HCT116 (cell line): ENCODE data around the gene C5orf58. TPM values are rescaled to one million over a fixed set of nuclear protein-coding genes. Genes with fewer than 3 reads are reported as not detected.

Experiments
- ATAC-seq: fragments of 200-7000 bp; cut with Tn5 transposase; 2 replicates; pipeline ENCODE4 v1.9.1; 2020; ENCODE audit warnings: mild to moderate bottlenecking, moderate library complexity
- BruUV-seq: library from RNA; stranded (reverse); fragments of 400-500 nt; replicated peaks from 2 replicates; lab custom pipeline; 2021; lab: Mats Ljungman, UMichigan
- CTCF ChIA-PET: fragments of 300-600 bp; sonication (Branson Sonifier 250); formaldehyde crosslinking; loops from one replicate; lab custom pipeline; 2021; ENCODE audit warnings: antibody characterized with exemption; lab: Charles Lee
- POLR2A ChIA-PET: fragments of 300-600, 350-600 bp; sonication (Branson Sonifier 250); formaldehyde crosslinking; loops from one replicate; lab custom pipeline; 2021; ENCODE audit warnings: antibody characterized with exemption; lab: Charles Lee
- RAD21 ChIA-PET, 2 experiments: fragments of 300-600 bp; sonication (Branson Sonifier 250); formaldehyde crosslinking; loops; one replicate each; lab custom pipeline; 2023; ENCODE audit warnings: low total read pairs in 2 of 2; ENCODE audit not compliant: uncharacterized antibody in 2 of 2, unreplicated experiment in 2 of 2, low non-redundant PET in 1 of 2; lab: Charles Lee
- DNase-seq: peaks from one replicate; pipeline ENCODE4 v3.0.0-alpha.2; 2010; ENCODE audit warnings: low read depth, low spot score
- H2AFZ ChIP-seq: fragments of 200-600 bp; shearing (Covaris generic), sonication (generic); 2 replicates; pipeline ENCODE4 v1.6.1; 2017; ENCODE audit warnings: low read depth, mixed run types, mixed read lengths, antibody characterized with exemption, low read length; ENCODE audit not compliant: poor library complexity, severe bottlenecking
- H3K27ac ChIP-seq: 2 replicates; pipeline ENCODE4 v1.5.1; 2012; ENCODE audit warnings: low read depth, low read length
- H3K27me3 ChIP-seq: fragments of 200-600 bp; sonication (generic); 2 replicates; pipeline ENCODE4 v1.6.1; 2016; ENCODE audit warnings: mixed run types, low read length, mixed read lengths; ENCODE audit not compliant: insufficient read depth
- H3K36me3 ChIP-seq, 2 experiments: fragments of 200-500 bp in 1 of 2; fragments of 200-600 bp in 1 of 2; sonication (Bioruptor generic) in 1 of 2; sonication (generic) in 1 of 2; 2 replicates each; pipeline versions ENCODE4 v1.5.1 to v1.6.1; 2014 to 2016; ENCODE audit warnings: low read length in 2 of 2, inconsistent platforms in 1 of 2, mixed read lengths in 1 of 2, mixed run types in 1 of 2; ENCODE audit not compliant: insufficient read depth in 2 of 2, control insufficient read depth in 1 of 2
- H3K4me1 ChIP-seq, 2 experiments: fragments of 200-600 bp in 1 of 2; sonication (generic) in 1 of 2; 2 replicates each; pipeline versions ENCODE4 v1.5.1 to v1.6.1; 2012 to 2017; ENCODE audit warnings: low read length in 2 of 2, inconsistent platforms in 1 of 2, mild to moderate bottlenecking in 1 of 2, mixed read lengths in 1 of 2, mixed run types in 1 of 2, moderate library complexity in 1 of 2; ENCODE audit not compliant: insufficient read depth in 2 of 2, control insufficient read depth in 1 of 2
- H3K4me2 ChIP-seq: fragments of 200-600 bp; sonication (generic); 2 replicates; pipeline ENCODE4 v1.6.1; 2017; ENCODE audit warnings: mixed run types, low read length, mixed read lengths
- H3K4me3 ChIP-seq, 2 experiments: fragments of 200-600 bp in 1 of 2; sonication (generic) in 1 of 2; replicated peaks in 1 of 2; 2 replicates each; pipeline ENCODE4 v1.5.1; 2011 to 2016; ENCODE audit warnings: low read length in 2 of 2, control low read depth in 1 of 2, low read depth in 1 of 2, mild to moderate bottlenecking in 1 of 2, mixed read lengths in 1 of 2, mixed run types in 1 of 2
- H3K79me2 ChIP-seq: fragments of 200-600 bp; sonication (generic); 2 replicates; pipeline ENCODE4 v1.6.1; 2017; ENCODE audit warnings: mild to moderate bottlenecking, mixed run types, low read length, moderate library complexity, mixed read lengths; ENCODE audit not compliant: insufficient read depth
- H3K9ac ChIP-seq: fragments of 200-600 bp; sonication (generic); 2 replicates; pipeline ENCODE4 v1.6.1; 2016; ENCODE audit warnings: low read length, mixed read lengths
- H3K9me2 ChIP-seq: fragments of 200-600 bp; sonication (generic), shearing (Covaris generic); 2 replicates; pipeline ENCODE4 v1.6.1; 2017; ENCODE audit warnings: mixed run types, mild to moderate bottlenecking, moderate library complexity; ENCODE audit not compliant: insufficient read depth
- H3K9me3 ChIP-seq, 2 experiments: fragments of 200-500 bp in 1 of 2; fragments of 200-600 bp in 1 of 2; sonication (Bioruptor generic) in 1 of 2; sonication (generic) in 1 of 2; 2 replicates each; pipeline ENCODE4 v1.6.1; 2014 to 2017; ENCODE audit warnings: low read length in 2 of 2, mixed read lengths in 2 of 2, inconsistent platforms in 1 of 2, low read depth in 1 of 2, mild to moderate bottlenecking in 1 of 2, mixed run types in 1 of 2, moderate library complexity in 1 of 2; ENCODE audit not compliant: control insufficient read depth in 1 of 2, insufficient read depth in 1 of 2
- H4K20me1 ChIP-seq: fragments of 200-600 bp; sonication (generic), shearing (Covaris generic); 2 replicates; pipeline ENCODE4 v1.6.1; 2017; ENCODE audit warnings: mixed run types, mild to moderate bottlenecking, moderate library complexity; ENCODE audit not compliant: insufficient read depth
- CBX3 ChIP-seq: IDR thresholded peaks from 2 replicates; pipeline ENCODE4 v1.6.1; 2012; ENCODE audit warnings: low read depth
- EGR1 ChIP-seq: IDR thresholded peaks from 2 replicates; pipeline ENCODE4 v1.6.1; 2012; ENCODE audit warnings: low read depth
- EZH2phosphoT487 ChIP-seq: fragments of 200-600 bp; IDR thresholded peaks from 2 replicates; pipeline ENCODE4 v1.6.1; 2018; ENCODE audit warnings: antibody characterized with exemption, borderline replicate concordance
- FOSL1 ChIP-seq: IDR thresholded peaks from 2 replicates; pipeline ENCODE4 v1.6.1; 2012; ENCODE audit warnings: low read depth
- JUND ChIP-seq: IDR thresholded peaks from 2 replicates; pipeline ENCODE4 v1.6.1; 2012
- POLR2AphosphoS5 ChIP-seq: IDR thresholded peaks from 2 replicates; pipeline ENCODE4 v1.6.1; 2011; ENCODE audit warnings: mild to moderate bottlenecking, low read depth, low read length, moderate library complexity
- SRF ChIP-seq: IDR thresholded peaks from 2 replicates; pipeline ENCODE4 v1.6.1; 2012; ENCODE audit warnings: low read depth
- TCF7L2 ChIP-seq: IDR thresholded peaks from 2 replicates; pipeline ENCODE4 v1.7.0; 2011; ENCODE audit warnings: borderline replicate concordance, inconsistent platforms; ENCODE audit not compliant: insufficient read depth, insufficient read length; ENCODE audit errors: extremely low read depth
- ZFX ChIP-seq: fragments of 450-650 bp; IDR thresholded peaks from 2 replicates; pipeline ENCODE4 v1.6.1; 2017
- ZNF274 ChIP-seq: fragments of 200-500 bp; sonication (Bioruptor generic); IDR thresholded peaks from 2 replicates; pipeline ENCODE4 v1.6.1; 2014; ENCODE audit warnings: mild to moderate bottlenecking, low read depth, low read length, inconsistent platforms
- intact Hi-C: fragments of 100-400 bp; cut with micrococcal nuclease; formaldehyde crosslinking; loops from 2 replicates; pipeline ENCODE4 v1.10.0; 2022
- total RNA-seq: library from RNA; stranded (reverse); gene quantifications from one replicate; pipeline ENCODE4 v1.2.1, GENCODE V29; 2021; ENCODE audit not compliant: unreplicated experiment
- TF ChIP-seq, protein P1 (sequence below): IDR thresholded peaks from 2 replicates; pipeline ENCODE4 v1.6.1; 2012; ENCODE audit warnings: low read depth
- TF ChIP-seq, protein P2 (sequence below): IDR thresholded peaks from 2 replicates; pipeline ENCODE4 v1.6.1; 2012
- TF ChIP-seq, protein P3 (sequence below), 3 experiments: fragments of 200-600 bp in 1 of 3; sonication (generic) in 1 of 3; IDR thresholded peaks in 2 of 3; conservative IDR thresholded peaks in 1 of 3; 2 replicates each; pipeline ENCODE4 v1.5.1; 2012 to 2017; ENCODE audit warnings: low read depth in 2 of 3, low read length in 2 of 3, antibody characterized with exemption in 1 of 3, borderline replicate concordance in 1 of 3, control low read depth in 1 of 3, mild to moderate bottlenecking in 1 of 3, mixed read lengths in 1 of 3, mixed run types in 1 of 3, moderate library complexity in 1 of 3; ENCODE audit not compliant: insufficient read depth in 1 of 3
- TF ChIP-seq, protein P4 (sequence below): IDR thresholded peaks from 2 replicates; pipeline ENCODE4 v1.6.1; 2012
- TF ChIP-seq, protein P5 (sequence below): IDR thresholded peaks from 2 replicates; pipeline ENCODE4 v1.6.1; 2011; ENCODE audit warnings: mild to moderate bottlenecking, low read length, moderate library complexity; ENCODE audit not compliant: insufficient replicate concordance; ENCODE audit errors: extremely low read depth

Gene C5orf58
- total RNA-seq, 1 experiment from 2014 or later, result not detected

DNA sequence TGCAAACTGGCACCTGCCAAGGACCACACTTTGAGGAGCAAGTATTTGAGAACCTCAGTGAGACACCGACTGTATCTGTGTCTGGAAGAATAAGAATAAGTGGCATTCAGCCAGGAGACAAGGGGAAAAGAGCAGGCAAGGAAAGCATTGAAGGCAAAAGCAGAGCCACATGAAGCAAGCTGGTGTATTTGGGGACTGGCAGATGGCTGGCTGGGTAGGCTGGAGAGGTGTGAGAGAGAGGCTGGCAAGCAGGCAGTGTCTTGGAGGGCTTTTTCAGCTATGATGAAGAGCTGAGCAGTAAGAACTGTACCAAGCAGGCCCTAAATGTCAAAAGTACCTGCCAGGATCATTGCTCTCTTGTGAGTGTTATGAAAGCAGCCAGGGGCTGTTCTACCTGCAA lies 14.1 kb upstream of the C5orf58 start:
- Histone ChIP-seq H3K4me1 (peaks cover 2 to 18% of the 10 kb centered on the region in 2 experiments; a peak in 2 of 4 replicates), H3K4me2 (peak overlapping the region; percentile 58), H2AFZ (no peak overlapping the region), H3K79me2 (no peaks in the 10 kb centered on the region), H3K9me2 (no peaks in the 10 kb centered on the region), H3K9ac (no peak overlapping the region), H3K27me3 (no peaks in the 10 kb centered on the region; the same call in 1 of the 2 replicates), H3K27ac (no peak overlapping the region), H3K9me3 (no peaks in the 10 kb centered on the region), H4K20me1 (no peaks in the 10 kb centered on the region), H3K36me3 (no peaks in the 10 kb centered on the region), H3K4me3 (no peak overlapping the region)
- intact Hi-C loops, result loop anchor here (1.0 to 10.0 kb wide), 4 partner anchors 115 to 1271 kb away; no protein-coding TSS in a partner anchor
- TF ChIP-seq FOSL1 (no peak), EGR1 (no peak), ZFX (no peak), POLR2AphosphoS5 (no peak), SRF (no peak), CBX3 (no peak), ZNF274 (no peak), EZH2phosphoT487 (no peak), JUND (no peak), TCF7L2 (no peak)
- TF ChIP-seq, protein P1, sequence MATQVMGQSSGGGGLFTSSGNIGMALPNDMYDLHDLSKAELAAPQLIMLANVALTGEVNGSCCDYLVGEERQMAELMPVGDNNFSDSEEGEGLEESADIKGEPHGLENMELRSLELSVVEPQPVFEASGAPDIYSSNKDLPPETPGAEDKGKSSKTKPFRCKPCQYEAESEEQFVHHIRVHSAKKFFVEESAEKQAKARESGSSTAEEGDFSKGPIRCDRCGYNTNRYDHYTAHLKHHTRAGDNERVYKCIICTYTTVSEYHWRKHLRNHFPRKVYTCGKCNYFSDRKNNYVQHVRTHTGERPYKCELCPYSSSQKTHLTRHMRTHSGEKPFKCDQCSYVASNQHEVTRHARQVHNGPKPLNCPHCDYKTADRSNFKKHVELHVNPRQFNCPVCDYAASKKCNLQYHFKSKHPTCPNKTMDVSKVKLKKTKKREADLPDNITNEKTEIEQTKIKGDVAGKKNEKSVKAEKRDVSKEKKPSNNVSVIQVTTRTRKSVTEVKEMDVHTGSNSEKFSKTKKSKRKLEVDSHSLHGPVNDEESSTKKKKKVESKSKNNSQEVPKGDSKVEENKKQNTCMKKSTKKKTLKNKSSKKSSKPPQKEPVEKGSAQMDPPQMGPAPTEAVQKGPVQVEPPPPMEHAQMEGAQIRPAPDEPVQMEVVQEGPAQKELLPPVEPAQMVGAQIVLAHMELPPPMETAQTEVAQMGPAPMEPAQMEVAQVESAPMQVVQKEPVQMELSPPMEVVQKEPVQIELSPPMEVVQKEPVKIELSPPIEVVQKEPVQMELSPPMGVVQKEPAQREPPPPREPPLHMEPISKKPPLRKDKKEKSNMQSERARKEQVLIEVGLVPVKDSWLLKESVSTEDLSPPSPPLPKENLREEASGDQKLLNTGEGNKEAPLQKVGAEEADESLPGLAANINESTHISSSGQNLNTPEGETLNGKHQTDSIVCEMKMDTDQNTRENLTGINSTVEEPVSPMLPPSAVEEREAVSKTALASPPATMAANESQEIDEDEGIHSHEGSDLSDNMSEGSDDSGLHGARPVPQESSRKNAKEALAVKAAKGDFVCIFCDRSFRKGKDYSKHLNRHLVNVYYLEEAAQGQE, result no peak
- TF ChIP-seq, protein P2, sequence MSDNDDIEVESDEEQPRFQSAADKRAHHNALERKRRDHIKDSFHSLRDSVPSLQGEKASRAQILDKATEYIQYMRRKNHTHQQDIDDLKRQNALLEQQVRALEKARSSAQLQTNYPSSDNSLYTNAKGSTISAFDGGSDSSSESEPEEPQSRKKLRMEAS, result no peak
- TF ChIP-seq, protein P3, sequence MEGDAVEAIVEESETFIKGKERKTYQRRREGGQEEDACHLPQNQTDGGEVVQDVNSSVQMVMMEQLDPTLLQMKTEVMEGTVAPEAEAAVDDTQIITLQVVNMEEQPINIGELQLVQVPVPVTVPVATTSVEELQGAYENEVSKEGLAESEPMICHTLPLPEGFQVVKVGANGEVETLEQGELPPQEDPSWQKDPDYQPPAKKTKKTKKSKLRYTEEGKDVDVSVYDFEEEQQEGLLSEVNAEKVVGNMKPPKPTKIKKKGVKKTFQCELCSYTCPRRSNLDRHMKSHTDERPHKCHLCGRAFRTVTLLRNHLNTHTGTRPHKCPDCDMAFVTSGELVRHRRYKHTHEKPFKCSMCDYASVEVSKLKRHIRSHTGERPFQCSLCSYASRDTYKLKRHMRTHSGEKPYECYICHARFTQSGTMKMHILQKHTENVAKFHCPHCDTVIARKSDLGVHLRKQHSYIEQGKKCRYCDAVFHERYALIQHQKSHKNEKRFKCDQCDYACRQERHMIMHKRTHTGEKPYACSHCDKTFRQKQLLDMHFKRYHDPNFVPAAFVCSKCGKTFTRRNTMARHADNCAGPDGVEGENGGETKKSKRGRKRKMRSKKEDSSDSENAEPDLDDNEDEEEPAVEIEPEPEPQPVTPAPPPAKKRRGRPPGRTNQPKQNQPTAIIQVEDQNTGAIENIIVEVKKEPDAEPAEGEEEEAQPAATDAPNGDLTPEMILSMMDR (IDR thresholded peaks at IDR 0.05 in 2 of 3, conservative IDR thresholded peaks at IDR 0.05 in 1 of 3; ENCODE audit: borderline replicate concordance in 1 of 3, insufficient read depth in 1 of 3, low read depth in 2 of 3, low read length in 2 of 3), result no peak
- TF ChIP-seq, protein P4, sequence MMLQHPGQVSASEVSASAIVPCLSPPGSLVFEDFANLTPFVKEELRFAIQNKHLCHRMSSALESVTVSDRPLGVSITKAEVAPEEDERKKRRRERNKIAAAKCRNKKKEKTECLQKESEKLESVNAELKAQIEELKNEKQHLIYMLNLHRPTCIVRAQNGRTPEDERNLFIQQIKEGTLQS, result no peak
- TF ChIP-seq, protein P5, sequence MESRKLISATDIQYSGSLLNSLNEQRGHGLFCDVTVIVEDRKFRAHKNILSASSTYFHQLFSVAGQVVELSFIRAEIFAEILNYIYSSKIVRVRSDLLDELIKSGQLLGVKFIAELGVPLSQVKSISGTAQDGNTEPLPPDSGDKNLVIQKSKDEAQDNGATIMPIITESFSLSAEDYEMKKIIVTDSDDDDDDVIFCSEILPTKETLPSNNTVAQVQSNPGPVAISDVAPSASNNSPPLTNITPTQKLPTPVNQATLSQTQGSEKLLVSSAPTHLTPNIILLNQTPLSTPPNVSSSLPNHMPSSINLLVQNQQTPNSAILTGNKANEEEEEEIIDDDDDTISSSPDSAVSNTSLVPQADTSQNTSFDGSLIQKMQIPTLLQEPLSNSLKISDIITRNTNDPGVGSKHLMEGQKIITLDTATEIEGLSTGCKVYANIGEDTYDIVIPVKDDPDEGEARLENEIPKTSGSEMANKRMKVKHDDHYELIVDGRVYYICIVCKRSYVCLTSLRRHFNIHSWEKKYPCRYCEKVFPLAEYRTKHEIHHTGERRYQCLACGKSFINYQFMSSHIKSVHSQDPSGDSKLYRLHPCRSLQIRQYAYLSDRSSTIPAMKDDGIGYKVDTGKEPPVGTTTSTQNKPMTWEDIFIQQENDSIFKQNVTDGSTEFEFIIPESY, result no peak
- no TSS peak for BruUV-seq
- ChIA-PET POLR2A (no interaction called here), RAD21 (no interaction called here), CTCF (interaction anchor here (1.1 kb wide), 1 partner anchor 8 kb away, joined by 3 read pairs; no protein-coding TSS in a partner anchor)
- no peak for DNase-seq
- ATAC-seq, result no peak
